DMS114 treated with DMSO at 0.1 percent for 48 hours (cell line): ENCODE measurements around the gene RAPH1.
"Not testable (repeated sequence)": the region's sequence is repeated elsewhere in the genome, so short reads cannot be mapped to it uniquely, and the experiment has no call there.

ENCODE experiments used
- DNase-seq: peaks from one replicate; lab custom pipeline; 2025; ENCODE audit not compliant: unreplicated experiment; lab: John Stamatoyannopoulos, UW

Gene RAPH1

GRCh38 chr2:203436496-203436895 is 98.6 kb downstream of the RAPH1 start:
- DNase-seq = no peak

- DNase-seq = no peak
Observed at GRCh38 chr2:203432811-203433210, 102.3 kb downstream of the RAPH1 start.

- DNase-seq = no peak
Observed at GRCh38 chr2:203431391-203432185, 103.5 kb downstream of the RAPH1 start.

GRCh38 chr2:203429643-203430042 is 105.5 kb downstream of the RAPH1 start:
- not testable (repeated sequence) for DNase-seq

- no peak for DNase-seq
Observed at GRCh38 chr2:203427061-203427460, 108.0 kb downstream of the RAPH1 start.

- no peak for DNase-seq
Observed at GRCh38 chr2:203418271-203418670, 116.8 kb downstream of the RAPH1 start.

- DNase-seq = no peak
Observed at GRCh38 chr2:203413796-203414195, 121.3 kb downstream of the RAPH1 start.

GRCh38 chr2:203412546-203413331 is 122.4 kb downstream of the RAPH1 start:
- no peak for DNase-seq

GRCh38 chr2:203407496-203407895 is 127.6 kb downstream of the RAPH1 start:
- DNase-seq = no peak

- no peak for DNase-seq
Observed at GRCh38 chr2:203404996-203405395, 130.1 kb downstream of the RAPH1 start.

GRCh38 chr2:203400805-203401585 is 134.1 kb downstream of the RAPH1 start:
- no peak for DNase-seq

GRCh38 chr2:203399031-203399430 is 136.1 kb downstream of the RAPH1 start:
- no peak for DNase-seq

- no peak for DNase-seq
Observed at GRCh38 chr2:203396667-203397066, 138.4 kb downstream of the RAPH1 start.

GRCh38 chr2:203395858-203396257 is 139.2 kb downstream of the RAPH1 start:
- no peak for DNase-seq

GRCh38 chr2:203394519-203395227 is 140.4 kb downstream of the RAPH1 start:
- DNase-seq = no peak

GRCh38 chr2:203388153-203388552 is 146.9 kb downstream of the RAPH1 start:
- not testable (repeated sequence) for DNase-seq

- DNase-seq = no peak
Observed at GRCh38 chr2:203383038-203383437, 152.1 kb downstream of the RAPH1 start.

- DNase-seq = no peak
Observed at GRCh38 chr2:203379156-203379555, 155.9 kb downstream of the RAPH1 start.

GRCh38 chr2:203376173-203376572 is 158.9 kb downstream of the RAPH1 start:
- DNase-seq = no peak

- DNase-seq = not testable (repeated sequence)
Observed at GRCh38 chr2:203372706-203373105, 162.4 kb downstream of the RAPH1 start.
